ENCODE data around the gene TMCO4.

Gene TMCO4

DNA sequence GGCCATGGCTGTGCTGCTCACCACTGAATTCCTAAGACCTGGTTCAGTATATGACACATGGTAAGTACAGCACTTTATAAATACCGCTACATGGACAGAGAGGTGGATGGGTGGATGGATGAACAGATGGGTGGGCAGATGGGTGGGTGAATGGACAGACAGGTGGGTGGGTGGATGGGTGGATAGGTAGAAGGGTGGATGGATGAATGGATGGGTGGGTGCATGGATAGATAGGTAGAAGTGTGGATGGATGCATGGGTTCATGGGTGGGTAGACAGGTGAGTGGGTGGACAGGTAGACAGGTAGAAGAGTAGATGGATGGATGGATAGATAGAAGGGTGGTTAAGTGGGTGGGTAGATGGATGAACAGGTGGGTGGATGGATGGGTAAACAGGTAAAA lies 54.8 kb downstream of the TMCO4 start:
- no peak for DNase-seq

GRCh38 chr1:19744335-19744743 lies 55.4 kb downstream of the TMCO4 start:
- no peak for DNase-seq

DNA sequence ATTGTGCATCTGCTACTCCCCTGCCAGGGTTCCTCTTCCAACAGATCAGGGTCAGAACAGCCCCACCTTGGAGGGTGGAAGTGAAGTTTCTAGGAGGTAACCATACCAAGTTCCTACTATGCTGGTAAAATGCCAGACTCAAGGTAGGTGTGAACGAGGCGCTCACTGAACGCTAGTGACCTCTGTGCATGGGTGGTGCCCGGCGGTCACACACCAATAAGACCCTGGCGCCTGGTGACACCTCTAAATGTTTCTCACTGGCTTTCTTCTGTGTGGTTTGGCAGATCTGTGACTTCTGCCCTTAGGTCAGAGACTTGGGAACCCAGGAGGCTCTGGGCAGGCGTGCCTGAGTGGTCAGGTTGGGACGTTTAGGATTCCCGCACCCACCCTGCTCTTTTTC lies 55.9 kb downstream of the TMCO4 start:
- no peak for DNase-seq

DNA sequence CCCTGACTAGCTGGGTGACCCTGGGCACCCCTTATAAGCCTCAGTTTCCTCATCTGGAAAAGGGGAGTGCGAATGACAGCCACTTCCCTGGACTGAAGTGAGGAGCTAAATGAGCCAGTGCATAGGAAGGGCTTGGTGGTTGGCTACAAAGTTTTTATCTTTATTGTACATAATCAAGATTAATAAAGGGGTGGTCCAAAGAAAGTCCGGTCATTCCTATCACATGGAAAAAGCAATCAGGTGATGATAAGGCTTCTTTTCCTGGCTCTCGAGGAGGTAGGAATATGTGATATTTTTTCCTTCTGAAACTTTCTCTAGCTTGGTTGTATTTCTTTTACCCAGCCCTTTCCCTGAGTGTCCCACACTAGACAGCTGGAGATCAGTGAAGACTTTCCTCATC lies 56.5 kb downstream of the TMCO4 start:
- DNase-seq, result no peak

DNA sequence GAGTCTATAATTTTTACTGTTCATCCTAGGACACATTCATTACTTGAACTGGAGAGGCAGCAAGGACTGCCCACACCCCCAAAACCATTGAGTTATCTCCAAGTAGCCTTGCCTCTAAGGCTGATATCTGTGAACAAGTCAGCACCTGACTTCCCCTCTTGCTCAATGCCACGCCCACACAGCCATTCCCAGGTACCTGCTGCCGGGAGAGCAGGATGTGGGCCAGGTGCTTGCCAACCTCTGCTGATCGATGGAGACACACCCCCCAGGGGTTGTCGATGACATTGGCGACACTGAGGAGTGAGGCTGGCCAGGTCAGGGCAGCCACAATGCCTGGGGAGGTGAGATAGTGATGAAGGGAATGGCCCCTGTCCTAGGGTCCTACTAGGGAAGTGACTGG lies 60.1 kb downstream of the TMCO4 start:
- DNase-seq, result no peak

- no peak for DNase-seq
Measured at GRCh38 chr1:19738669-19739068, 61.0 kb downstream of the TMCO4 start.

GRCh38 chr1:19738076-19738475 lies 61.6 kb downstream of the TMCO4 start:
- DNase-seq, result no peak

DNA sequence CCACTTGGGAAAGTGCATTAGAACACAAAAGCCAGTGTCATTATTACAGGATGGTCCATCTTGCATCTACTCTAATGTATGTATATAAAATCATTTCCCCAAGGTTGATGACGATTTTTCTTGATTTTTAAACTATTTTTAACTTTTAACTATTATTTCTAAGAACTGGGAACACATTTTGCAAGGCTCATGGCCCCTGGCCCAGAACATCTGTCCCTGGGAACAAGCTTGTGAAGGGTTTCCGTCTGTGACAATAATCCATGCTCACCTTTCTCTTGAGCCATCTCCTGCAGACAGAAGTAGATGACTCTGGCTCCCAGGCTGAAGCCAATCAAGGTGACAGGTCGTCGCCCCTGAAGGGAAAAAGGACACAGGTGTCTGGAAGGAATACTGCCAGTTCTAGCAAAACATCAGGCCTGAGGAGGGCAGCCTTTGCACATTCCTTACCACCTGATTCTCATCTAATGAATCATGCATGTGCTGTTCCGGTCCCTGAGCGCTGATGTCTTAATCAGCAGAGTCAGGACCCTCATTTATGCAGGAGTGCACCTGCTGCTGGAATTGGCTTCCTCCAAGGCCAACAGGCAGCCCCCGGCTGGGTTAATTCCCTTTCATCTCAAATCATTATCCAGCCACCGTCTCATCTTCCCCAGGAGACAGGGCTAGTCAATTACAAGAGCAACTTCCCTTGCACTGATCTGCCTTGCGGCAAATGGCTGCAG lies 62.5 kb downstream of the TMCO4 start:
- DNase-seq, result peak; percentile 26

GRCh38 chr1:19735440-19736127 lies 64.1 kb downstream of the TMCO4 start:
- peak; percentile 88 for DNase-seq

DNA sequence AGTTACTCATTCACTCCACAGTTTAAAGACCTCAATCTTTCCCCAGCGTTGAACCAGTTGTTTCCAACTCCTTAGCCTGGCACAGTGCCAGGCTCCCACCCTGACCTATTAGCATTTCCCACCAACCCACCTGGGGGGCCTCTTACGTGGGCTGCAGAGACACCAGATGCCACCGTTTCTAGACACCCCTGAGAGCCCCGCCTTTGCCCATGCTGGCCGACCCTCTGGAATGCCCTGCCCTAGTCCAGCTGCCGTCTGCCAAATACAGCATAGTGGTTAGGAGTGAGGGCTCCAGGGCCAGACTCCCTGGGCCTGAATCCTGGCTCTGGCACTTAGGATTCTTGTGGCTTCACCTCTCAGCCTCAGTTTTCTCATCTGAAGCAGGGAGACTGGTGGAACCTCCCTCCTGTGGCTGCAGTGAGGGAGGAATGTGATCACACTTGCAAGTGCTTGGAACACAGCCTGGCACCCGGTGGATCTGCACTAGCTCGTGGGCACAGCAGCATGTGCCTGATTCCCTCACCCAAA lies 65.2 kb downstream of the TMCO4 start:
- peak; percentile 21 for DNase-seq

DNA sequence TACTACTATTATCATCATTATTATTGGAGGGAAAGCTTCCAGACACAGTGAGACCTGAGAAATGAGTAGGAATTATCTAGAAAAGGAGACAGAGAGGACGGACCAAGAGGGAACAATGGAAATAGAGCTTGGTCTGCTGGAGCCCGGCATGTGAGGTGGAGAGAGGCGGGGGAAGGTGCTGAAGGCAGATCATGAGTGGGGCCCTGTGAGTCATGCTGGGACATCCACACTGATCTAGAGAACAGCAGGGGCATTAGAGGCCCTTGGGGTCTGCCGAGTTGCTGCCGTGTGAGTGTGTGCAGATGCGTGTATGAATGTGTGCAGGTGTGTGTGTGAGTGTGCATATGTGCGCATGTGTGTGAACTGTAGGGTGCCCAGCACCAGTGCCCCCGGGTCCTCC lies 65.7 kb downstream of the TMCO4 start:
- no peak for DNase-seq

GRCh38 chr1:19733615-19734014 lies 66.1 kb downstream of the TMCO4 start:
- DNase-seq, result no peak

DNA sequence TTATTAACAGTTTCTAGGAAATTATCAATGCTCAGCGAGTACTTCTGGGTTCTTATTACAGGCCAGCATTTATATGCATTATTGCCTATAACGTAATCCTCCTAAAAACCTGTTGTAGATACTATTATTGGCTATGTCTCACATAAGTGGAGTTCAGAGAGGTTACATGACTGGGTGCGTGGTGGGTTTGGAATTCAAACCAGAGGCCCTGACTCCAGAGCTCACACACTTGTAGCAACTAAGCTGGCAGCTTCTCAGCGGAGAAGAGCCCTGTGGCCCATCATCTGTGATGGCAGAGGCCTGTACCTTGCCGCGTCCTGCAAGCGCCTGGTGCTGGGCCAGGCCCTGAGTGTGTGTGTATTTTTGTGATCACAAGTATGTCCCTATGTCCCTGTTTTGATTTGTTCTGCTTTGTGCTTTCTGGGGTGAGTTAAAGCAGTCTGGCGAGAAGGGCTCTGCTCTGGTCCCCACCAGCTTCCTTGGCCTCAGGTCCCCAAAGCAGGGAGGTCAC lies 68.3 kb downstream of the TMCO4 start:
- no peak for DNase-seq

GRCh38 chr1:19730793-19731192 lies 68.9 kb downstream of the TMCO4 start:
- no peak for DNase-seq

GRCh38 chr1:19730232-19730631 lies 69.5 kb downstream of the TMCO4 start:
- DNase-seq, result no peak

- no peak for DNase-seq
Measured at GRCh38 chr1:19728413-19729145, 71.1 kb downstream of the TMCO4 start.

- no peak for DNase-seq
Measured at GRCh38 chr1:19725606-19726005, 74.1 kb downstream of the TMCO4 start.

- no peak for DNase-seq
Measured at GRCh38 chr1:19723874-19724273, 75.8 kb downstream of the TMCO4 start.

DNA sequence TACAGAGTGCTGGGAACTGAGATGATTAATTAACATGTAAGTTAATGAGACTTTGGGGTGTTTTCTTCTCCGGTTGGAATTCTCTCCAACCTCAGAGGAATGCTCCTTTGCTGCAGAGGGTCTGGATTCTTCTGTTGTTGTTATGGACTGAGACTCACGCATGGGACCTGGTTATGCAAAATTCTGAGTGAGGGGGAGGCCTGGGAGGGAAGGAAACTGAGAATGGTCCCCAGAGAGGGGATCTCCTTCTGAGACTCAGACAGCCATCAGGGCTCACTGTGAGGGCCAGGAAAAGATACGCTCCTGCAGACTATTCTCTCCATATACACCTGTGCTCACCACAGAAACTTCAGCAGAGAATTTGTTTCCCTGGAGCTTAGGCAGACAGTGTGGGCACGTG lies 78.7 kb downstream of the TMCO4 start:
- no peak for DNase-seq

DNA sequence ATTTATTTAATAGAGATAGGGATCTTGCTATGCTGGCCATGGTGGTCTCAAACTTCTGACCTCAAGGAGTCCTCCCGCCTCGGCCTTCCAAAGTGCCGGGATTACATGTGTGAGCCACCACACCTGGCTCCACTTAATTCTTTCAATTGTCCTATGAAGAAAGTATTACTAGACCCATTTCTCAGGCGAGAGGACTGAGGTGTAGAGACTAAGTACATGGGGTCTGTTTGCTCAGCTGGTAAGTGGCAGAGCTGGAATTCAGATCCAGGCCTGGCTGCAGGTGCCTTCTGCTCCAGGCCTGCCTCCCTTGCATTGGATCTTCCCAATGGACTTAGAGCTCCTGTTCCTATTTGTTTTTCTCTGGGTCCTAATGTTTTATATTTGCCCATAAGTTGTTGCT lies 79.5 kb downstream of the TMCO4 start:
- DNase-seq, result no peak

DNA sequence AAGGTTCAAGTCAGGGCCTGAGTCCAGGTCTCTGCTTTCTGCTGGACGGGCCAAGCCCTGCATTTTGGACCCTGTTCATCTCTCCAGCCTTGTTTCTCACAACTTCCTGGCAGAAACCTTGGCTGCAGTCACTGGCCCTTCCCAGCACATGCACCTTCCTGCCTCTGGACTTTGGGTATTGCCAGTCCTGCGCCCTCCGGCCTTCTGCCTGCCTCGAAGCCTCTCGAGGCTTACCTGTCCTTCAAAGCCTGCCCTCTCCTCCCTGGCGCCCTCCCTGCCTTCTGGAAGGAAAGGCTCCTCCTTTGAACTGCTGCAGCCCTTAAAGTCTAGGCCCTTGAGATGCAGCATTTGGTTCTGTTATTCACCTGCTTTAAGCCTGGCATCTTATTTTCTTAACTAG lies 82.2 kb downstream of the TMCO4 start:
- no peak for DNase-seq

GRCh38 chr1:19715334-19716203 lies 84.1 kb downstream of the TMCO4 start:
- DNase-seq, result peak; percentile 92

Measured in fibroblast of skin of abdomen (primary cell).